GM20000 (cell line): ENCODE data around the gene SERPINB8.

ENCODE experiments used
- DNase-seq: peaks from one replicate; pipeline ENCODE4 v3.0.0; 2012; ENCODE audit warnings: low spot score
- TF ChIP-seq, protein P1 (sequence below): IDR thresholded peaks from 2 replicates; pipeline ENCODE4 v1.5.1; 2012; ENCODE audit warnings: mild to moderate bottlenecking, control low read depth; ENCODE audit errors: extremely low read depth, missing control alignments

Gene SERPINB8

GRCh38 chr18:63970809-63971205 lies 926 bp downstream of the SERPINB8 start:
- TF ChIP-seq, protein P1, sequence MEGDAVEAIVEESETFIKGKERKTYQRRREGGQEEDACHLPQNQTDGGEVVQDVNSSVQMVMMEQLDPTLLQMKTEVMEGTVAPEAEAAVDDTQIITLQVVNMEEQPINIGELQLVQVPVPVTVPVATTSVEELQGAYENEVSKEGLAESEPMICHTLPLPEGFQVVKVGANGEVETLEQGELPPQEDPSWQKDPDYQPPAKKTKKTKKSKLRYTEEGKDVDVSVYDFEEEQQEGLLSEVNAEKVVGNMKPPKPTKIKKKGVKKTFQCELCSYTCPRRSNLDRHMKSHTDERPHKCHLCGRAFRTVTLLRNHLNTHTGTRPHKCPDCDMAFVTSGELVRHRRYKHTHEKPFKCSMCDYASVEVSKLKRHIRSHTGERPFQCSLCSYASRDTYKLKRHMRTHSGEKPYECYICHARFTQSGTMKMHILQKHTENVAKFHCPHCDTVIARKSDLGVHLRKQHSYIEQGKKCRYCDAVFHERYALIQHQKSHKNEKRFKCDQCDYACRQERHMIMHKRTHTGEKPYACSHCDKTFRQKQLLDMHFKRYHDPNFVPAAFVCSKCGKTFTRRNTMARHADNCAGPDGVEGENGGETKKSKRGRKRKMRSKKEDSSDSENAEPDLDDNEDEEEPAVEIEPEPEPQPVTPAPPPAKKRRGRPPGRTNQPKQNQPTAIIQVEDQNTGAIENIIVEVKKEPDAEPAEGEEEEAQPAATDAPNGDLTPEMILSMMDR = no peak
- no peak for DNase-seq

- TF ChIP-seq, protein P1 = no peak
- DNase-seq = no peak
These were observed 1.6 kb downstream of the SERPINB8 start for GRCh38 chr18:63971320-63972001.

- no peak for DNase-seq
- TF ChIP-seq, protein P1 = no peak
These were observed 2.1 kb downstream of the SERPINB8 start for GRCh38 chr18:63972002-63972376.

DNA sequence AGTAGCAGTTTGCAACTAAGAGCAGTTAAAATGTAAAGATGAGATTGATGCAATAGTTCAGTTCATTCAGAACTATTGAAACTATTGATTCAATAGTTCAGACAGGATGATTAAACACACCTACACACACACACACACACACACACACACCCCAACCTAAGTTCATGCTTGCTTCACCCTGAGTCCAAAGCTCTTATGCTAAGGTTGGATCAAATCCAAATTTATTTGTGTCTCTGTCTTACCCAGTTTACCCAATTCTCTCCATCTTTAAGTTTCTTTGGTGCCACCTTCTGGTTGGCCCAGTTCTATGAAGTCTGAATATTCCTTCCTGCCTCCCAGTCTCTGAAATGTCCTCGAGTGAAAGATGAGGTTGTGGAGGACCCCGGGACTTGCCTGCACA lies 5.1 kb downstream of the SERPINB8 start:
- TF ChIP-seq, protein P1 = peak; percentile 36
- DNase-seq = no peak

- no peak for DNase-seq
- TF ChIP-seq, protein P1 = no peak
These were observed 5.7 kb downstream of the SERPINB8 start for GRCh38 chr18:63975628-63976027.

DNA sequence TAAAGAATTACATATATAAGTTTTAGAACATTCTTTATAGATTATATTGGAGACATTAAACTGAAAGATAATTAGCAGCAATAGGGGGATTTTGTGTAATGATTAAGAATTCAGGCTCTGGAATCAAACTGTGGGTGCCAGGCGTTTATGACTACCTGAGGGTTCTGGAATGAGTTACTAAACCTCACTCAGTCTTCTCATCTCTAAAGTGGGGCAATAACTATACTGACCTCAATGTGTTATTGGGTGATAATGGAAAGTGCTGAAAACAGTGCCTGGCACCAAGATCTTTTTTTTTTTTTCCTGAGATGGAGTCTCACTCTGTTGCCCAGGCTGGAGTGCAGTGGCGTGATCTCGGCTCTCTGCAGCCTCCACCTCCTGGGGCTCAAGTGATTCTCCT lies 7.2 kb downstream of the SERPINB8 start:
- DNase-seq = no peak
- TF ChIP-seq, protein P1 = no peak

DNA sequence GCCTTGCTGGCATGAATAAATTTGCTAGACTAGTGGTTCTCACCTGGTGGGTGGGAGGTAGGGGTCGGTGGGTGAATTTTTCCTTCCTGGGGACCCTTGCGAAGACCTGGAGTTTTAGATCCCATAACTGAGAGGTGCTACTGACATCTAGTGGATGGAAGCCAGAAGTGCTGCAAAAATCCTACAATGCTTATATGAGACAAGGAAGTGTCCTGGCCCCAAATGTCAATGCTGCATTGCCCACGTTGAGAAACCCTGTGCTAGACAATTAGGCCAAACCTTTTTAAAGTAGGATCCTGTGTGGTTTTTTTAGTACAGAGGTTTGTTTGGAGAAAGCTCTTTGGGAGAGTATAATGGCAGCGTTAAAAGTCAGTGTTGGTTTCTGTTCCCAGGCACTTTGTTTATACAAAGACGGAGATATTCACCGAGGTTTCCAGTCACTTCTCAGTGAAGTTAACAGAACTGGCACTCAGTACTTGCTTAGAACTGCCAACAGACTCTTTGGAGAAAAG lies 9.6 kb downstream of the SERPINB8 start:
- TF ChIP-seq, protein P1 = peak; percentile 71

More for the DNA sequence above, 9.6 kb downstream of the SERPINB8 start:
- peak; percentile 63 for DNase-seq
